Stimulated activated naive CD8-positive, alpha-beta T cell treated with anti-CD3 and anti-CD28 coated beads, Interleukin-15, Interleukin-2, amounts not matched to agents 100 U/mL and 50 U/mL, for 24 hours (primary cell): ENCODE measurements around the gene CSNK1A1.
A peak's percentile ranks its signal among the peaks of the same experiment; 100 is the strongest.
"Not testable (repeated sequence)": the region's sequence is repeated elsewhere in the genome, so short reads cannot be mapped to it uniquely, and the experiment has no call there.

Experiments used
- ATAC-seq: fragments of 150-1000 bp; cut with Tn5 transposase; one replicate; pipeline ENCODE4 v1.10.0; 2021
- DNase-seq: peaks from one replicate; pipeline ENCODE4 v3.0.0; 2021

Gene CSNK1A1

DNA sequence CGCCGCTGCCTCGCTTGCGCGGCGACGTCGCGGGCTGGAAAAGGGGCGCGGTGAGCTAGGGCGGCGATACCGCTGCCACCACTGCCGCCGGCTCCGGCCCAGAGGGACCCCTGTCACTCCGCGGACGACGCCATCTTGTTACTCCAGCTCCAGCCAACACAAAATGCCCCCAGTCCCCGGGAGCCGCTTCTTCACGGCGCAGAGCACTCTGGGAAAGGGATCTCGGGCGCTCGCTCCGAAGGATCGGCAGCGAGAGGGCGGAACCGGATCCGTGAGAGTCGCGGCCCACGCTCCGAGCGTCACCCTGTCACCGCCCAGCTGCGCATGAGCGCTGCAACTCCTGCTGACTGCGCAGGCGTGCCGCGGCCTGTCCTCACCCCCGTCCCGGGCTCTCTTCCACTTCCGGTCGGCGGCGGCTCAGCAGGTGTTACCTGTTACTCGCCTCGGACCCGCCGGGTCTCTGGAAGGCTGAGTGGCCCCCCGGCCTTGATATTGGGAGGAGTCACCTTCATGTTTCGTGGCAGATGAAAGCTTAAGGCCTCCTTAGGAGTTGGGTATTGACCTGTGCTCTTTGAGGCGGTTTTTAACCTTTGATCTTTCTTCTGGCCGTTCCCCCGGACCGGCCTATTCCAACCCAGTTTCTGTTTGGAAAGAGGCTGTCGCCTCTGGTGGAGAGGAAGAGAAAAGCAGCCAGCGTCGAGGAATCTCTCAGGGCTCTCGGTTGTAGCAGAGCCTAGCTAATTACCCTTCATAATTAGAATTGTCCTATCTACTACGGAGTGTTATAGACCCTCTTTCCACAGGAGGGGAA is at the start of gene CSNK1A1:
TSS of gene CSNK1A1 (minus strand) at position 213 of the 811 bp plus-strand sequence. CDS start 475 bp downstream, outside the sequence.
- ATAC-seq: peak; percentile 93

GRCh38 chr5:149600932-149601331 is 49.7 kb upstream of the CSNK1A1 start:
- ATAC-seq (no peak), DNase-seq (no peak)

More for the DNA sequence above, at the start of gene CSNK1A1:
- peak; percentile 99 for DNase-seq

DNA sequence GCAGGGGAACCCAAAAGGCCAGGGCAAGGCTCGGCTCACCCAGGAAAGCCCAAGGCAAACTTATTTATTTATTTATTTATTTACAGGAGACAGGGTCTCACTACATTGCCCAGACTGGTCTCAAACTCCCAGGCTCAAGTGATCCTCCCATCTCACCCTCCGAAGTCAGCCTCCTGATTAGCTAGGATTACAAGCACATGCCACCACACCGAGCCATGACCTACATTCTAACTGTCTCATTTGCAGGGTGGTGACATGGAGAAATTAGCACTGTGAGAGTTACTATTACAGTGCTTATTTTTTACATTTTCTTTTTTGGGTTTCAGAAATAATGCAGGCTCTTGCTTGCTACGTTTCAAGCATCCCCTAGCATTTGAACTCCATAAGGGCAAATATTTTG is 48.1 kb upstream of the CSNK1A1 start:
- DNase-seq: no peak
- no peak for ATAC-seq

DNA sequence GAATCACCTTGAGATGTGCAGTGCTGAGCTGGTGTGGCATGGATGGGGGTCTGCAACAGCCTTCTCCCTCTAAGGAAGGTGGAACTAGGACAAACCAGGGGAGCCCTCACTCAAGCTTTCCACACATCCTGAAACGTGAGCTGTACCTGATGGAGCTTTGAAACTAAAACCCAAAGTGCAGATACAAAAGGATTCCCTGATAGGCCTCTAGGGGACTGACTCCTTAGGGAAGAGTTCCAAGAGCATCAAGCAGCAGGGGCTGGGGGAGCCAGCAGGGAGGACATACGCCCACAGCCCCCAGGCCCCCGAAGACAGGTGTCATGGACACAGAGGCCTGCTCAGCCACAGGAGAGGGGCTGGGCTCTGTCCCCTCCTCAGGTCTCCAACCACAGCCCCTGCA is 47.7 kb upstream of the CSNK1A1 start:
- ATAC-seq: no peak
- DNase-seq: no peak

- ATAC-seq: not testable (repeated sequence)
These were observed 47.0 kb upstream of the CSNK1A1 start for GRCh38 chr5:149598234-149598633.

GRCh38 chr5:149597618-149598017 is 46.4 kb upstream of the CSNK1A1 start:
- ATAC-seq: no peak
- no peak for DNase-seq

More at GRCh38 chr5:149598234-149598633, 47.0 kb upstream of the CSNK1A1 start:
- not testable (repeated sequence) for DNase-seq

DNA sequence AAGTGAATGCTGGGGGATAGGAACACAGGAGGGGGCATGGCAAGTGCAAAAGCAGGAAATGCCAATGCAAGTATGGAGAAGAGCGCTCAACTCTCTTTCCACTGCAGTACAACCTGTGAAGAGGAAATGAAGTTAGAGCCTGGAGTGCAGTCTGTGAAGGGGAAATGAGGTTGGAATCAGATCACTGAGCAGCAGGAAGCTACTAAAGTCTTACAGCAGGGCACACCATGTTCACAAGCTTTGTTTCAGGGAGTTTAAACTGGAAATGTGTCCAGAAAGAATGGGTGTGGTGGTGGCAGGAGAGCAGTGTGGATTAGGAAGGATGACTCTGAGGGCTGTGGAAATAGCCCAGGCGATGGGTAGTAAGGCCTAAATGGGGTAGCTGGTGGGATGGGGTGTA is 45.5 kb upstream of the CSNK1A1 start:
- no peak for DNase-seq
- no peak for ATAC-seq

DNA sequence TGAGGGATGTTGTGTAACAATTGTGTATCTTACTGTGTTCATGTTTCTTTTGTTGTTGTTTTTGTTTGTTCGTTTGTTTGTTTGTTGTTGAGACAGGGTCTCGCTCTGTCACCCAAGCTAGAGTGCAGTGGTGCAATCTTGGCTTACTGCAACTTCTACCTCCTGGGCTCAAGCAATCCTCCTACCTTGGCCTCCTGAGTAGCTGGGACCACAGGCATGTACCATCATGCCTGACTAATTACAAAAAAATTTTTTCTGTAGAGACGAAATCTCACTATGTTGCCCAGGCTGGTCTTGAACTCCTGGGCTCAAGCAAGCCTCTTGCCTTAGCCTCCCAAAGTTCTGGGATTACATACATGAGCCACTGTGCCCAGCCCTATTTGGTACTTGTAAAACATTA is 43.9 kb upstream of the CSNK1A1 start:
- not testable (repeated sequence) for DNase-seq, ATAC-seq

- ATAC-seq (no peak), DNase-seq (no peak)
These were observed 43.1 kb upstream of the CSNK1A1 start for GRCh38 chr5:149594206-149594895.

GRCh38 chr5:149593370-149593769 is 42.1 kb upstream of the CSNK1A1 start:
- no peak for ATAC-seq
- no peak for DNase-seq

DNA sequence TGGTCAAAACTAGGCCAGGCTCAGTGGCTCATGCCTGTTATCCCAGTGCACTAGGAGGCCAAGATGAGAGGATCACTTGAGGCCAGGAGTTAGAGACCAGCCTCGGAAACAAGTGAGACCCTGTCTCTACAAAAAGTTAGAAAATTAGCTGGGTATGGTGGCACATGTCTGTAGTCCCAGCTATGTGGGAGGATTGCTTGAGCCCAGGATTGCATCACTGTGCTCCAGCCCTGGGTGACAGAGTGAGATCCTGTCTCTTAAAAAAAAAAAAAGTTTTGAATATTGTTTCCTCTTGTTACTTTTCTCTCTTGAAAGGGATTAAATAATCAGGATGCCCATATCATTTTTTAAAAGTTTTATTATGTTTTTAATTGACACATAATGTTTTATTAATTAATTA is 37.7 kb upstream of the CSNK1A1 start:
- DNase-seq (no peak), ATAC-seq (no peak)

DNA sequence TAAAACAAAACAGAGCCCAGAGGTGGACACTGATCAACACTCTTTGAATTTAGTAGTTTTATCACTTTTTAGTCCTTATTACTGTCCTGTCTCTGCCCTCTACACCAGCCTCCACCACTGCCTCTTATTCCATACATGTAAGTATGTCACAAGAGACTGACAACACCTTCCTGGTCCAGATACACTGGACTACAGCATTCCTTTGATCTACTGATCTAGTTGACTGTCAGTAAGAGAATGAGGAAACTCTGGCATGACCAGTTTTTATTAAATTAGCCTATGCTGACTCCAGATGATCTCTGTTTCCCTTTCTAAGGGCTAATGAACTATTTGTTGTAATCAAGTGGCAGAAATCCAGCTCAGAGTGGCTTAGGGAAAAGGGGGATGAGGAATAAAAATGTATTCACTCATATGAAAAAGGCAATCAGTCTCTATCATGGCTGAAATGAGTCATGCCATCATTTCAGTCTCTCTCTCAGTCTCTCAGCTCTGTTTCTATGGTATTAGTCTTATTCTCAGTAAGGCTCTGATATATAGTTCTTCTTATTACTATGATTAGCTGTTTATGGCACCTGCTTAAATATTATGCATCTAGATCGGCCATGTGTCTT is 35.6 kb upstream of the CSNK1A1 start:
- DNase-seq: no peak
- peak; percentile 49 for ATAC-seq

- no peak for ATAC-seq
- no peak for DNase-seq
These were observed 34.7 kb upstream of the CSNK1A1 start for GRCh38 chr5:149585910-149586309.

DNA sequence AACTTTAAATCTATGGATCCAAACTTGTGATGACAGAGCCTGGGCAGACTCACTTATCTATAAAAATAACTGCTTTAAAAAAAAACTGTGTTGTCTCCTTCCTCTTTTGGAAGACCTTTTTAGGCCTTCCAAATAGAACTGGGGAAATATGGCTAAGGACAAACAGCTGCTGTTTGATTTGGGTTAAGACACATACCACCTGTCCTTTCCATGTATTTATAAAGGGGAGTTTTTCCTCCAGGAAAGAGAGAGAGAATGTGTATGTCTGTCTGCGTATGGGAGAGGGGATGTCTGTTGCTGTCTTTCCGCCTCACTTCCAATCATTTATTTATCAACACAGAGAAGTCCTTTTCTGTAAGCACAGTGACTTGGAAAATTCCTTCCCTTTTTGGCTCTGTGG is 32.9 kb upstream of the CSNK1A1 start:
- ATAC-seq: no peak
- no peak for DNase-seq

GRCh38 chr5:149583394-149583793 is 32.2 kb upstream of the CSNK1A1 start:
- DNase-seq (no peak), ATAC-seq (no peak)

DNA sequence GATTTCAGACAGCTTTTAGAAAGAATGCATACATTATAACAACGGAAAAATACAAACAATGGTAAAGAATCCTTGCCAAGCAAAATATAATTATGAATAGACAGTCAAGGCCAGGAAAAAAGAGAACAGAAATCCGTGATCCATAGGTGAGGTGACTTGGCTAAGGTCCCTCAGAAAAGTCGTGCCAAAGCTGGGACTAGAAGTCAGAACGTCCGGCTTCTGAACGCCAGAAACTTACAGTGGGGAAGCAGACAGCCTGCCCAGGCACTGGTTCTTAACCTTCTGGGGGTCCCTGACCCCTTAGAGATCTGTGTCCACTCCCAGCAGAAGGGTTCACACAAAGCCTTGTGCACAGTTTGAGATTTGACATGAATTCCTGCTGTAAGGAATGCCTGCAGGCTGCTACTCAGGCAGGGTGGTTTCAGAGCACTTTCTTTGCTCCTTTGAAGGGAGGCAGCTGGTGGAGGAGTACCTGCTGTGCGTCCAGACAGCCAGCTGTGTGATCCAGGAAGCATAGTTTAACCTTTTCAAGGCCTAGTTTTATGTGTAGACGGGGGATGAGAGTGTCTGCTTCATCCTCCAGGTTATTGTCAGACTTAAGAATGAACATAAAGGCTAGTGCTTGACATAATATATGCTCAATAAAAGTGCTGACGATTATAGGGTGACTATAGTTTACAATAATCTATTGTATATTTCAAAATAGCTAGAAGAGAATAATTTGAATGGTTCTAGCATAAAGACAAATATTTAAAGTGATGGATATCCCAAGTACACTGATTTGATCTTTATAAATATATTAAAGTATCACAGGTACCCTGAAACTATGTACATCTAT is 30.9 kb upstream of the CSNK1A1 start:
- DNase-seq (no peak), ATAC-seq (no peak)

DNA sequence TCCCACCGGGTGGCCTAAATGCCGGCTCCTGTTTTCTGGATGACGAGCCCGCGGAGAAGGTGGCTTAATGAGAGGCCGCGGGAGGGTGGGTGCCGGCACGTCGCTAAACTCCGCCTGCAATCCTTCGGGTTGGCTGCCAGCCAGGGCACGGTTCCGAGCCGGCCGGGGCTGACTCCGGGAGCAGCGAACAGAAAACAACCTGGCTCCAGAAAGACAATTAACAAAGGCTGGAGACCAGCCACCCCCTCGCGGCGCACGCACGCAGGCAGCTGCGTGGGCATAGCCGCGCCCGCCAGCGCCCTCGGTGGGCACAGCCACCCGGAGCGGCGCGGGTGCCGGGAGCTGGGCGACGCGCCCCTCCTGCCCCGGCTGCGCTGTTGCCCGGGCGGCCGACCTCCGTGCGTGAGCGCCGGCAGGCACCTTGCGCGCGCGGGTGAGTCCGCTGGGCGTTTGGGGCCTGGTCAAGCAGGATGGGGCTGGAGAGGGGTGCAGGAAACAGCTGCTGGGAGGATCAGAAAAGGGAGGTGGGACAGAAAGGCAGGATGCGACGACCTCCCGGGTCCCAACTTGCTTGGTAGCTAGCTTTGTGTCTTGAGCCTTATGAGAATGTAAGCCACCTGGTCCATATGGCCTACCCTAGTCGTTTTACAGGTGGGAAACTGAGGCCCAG is 30.1 kb upstream of the CSNK1A1 start, which contains the start of gene ARHGEF37:
TSS of gene ARHGEF37 (plus strand) at position 307 of the 670 bp plus-strand sequence. CDS start 16,272 bp downstream, outside the sequence.
- ATAC-seq: peak; percentile 76
- DNase-seq: peak; percentile 66

- DNase-seq (no peak), ATAC-seq (peak; percentile 12)
These were observed 29.6 kb upstream of the CSNK1A1 start for GRCh38 chr5:149580808-149581191.

DNA sequence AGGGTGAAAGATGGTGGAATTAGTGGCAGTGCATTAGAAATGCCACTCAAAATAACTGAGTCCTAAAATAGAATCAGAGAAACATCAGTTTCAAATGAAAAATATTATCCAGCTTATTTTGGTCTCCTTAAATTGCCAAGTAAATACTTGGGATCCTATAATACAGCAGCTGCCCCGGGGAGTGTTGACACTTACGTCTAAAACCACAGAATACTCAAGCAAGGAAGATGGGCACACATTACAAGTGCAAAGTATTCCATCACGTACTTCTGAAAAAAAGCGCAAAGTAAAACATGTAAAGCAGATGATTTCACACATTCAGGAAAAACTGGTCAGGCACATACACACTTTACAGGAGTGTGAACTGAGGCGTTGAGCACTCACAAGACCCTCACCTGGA is 27.7 kb upstream of the CSNK1A1 start:
- DNase-seq: no peak
- no peak for ATAC-seq

GRCh38 chr5:149576021-149576420 is 24.8 kb upstream of the CSNK1A1 start:
- DNase-seq: no peak
- peak; percentile 70 for ATAC-seq

- ATAC-seq (no peak), DNase-seq (no peak)
These were observed 23.9 kb upstream of the CSNK1A1 start for GRCh38 chr5:149575131-149575530.
